Fibroblast of lung (primary cell): ENCODE data around the gene ZFP30. TPM values are rescaled to one million over a fixed set of nuclear protein-coding genes. Genes with fewer than 3 reads are reported as not detected.

ENCODE experiments used
- DNase-seq, 2 donors: peaks; one replicate each; pipeline versions ENCODE4 v3.0.0 to v3.0.0-alpha.2; 2010; ENCODE audit warnings: low read depth in 2 of 2
- H2AFZ ChIP-seq: 2 replicates; pipeline ENCODE4 v1.5.1; 2012; ENCODE audit warnings: low read length, control low read depth, inconsistent platforms
- H3K27ac ChIP-seq: 2 replicates; pipeline ENCODE4 v1.5.1; 2011; ENCODE audit warnings: low read length, control low read depth; ENCODE audit not compliant: insufficient read depth
- H3K27me3 ChIP-seq: 2 replicates; pipeline ENCODE4 v1.5.1; 2011; ENCODE audit warnings: mild to moderate bottlenecking, low read length; ENCODE audit not compliant: control insufficient read depth, insufficient read depth
- H3K36me3 ChIP-seq: 2 replicates; pipeline ENCODE4 v1.5.1; 2011; ENCODE audit warnings: low read length; ENCODE audit not compliant: control insufficient read depth, insufficient read depth
- H3K4me1 ChIP-seq: 2 replicates; pipeline ENCODE4 v1.5.1; 2011; ENCODE audit warnings: low read length; ENCODE audit not compliant: control insufficient read depth, insufficient read depth; ENCODE audit errors: extremely low read depth
- H3K4me2 ChIP-seq: 2 replicates; pipeline ENCODE4 v1.5.1; 2011; ENCODE audit warnings: low read length, control low read depth; ENCODE audit not compliant: insufficient read depth; ENCODE audit errors: extremely low read depth
- H3K4me3 ChIP-seq, 4 experiments: fragments of 200-600 bp in 1 of 4; sonication (generic) in 1 of 4; replicated peaks in 1 of 4; 2 replicates each; pipeline ENCODE4 v1.5.1; 2011 to 2016; ENCODE audit warnings: low read length in 4 of 4, low read depth in 3 of 4, mild to moderate bottlenecking in 3 of 4, control low read depth in 2 of 4, inconsistent platforms in 1 of 4, mixed read lengths in 1 of 4; ENCODE audit not compliant: insufficient read depth in 1 of 4; ENCODE audit errors: control extremely low read depth in 1 of 4
- H3K79me2 ChIP-seq: 2 replicates; pipeline ENCODE4 v1.5.1; 2012; ENCODE audit warnings: mild to moderate bottlenecking, low read length, inconsistent platforms; ENCODE audit not compliant: control insufficient read depth, insufficient read depth
- H3K9ac ChIP-seq: 2 replicates; pipeline ENCODE4 v1.5.1; 2011; ENCODE audit warnings: mild to moderate bottlenecking, low read length, control low read depth; ENCODE audit not compliant: insufficient read depth
- H3K9me3 ChIP-seq: 2 replicates; pipeline ENCODE4 v1.5.1; 2012; ENCODE audit warnings: low read depth, low read length; ENCODE audit not compliant: control insufficient read depth, insufficient read depth
- H4K20me1 ChIP-seq: 2 replicates; pipeline ENCODE4 v1.5.1; 2011; ENCODE audit warnings: low read length; ENCODE audit not compliant: control insufficient read depth, insufficient read depth; ENCODE audit errors: extremely low read depth
- EZH2 ChIP-seq: IDR thresholded peaks from 2 replicates; pipeline ENCODE4 v1.5.1; 2012; ENCODE audit warnings: low read length, control low read depth, mild to moderate bottlenecking; ENCODE audit errors: missing control alignments
- polyA minus RNA-seq: library from RNA; depleted of rRNA, polyadenylated mRNA; stranded (reverse); fragments of >200 nt; gene quantifications from 2 replicates; pipeline ENCODE4 v1.2.3, GENCODE V29; 2011; ENCODE audit warnings: low replicate concordance
- polyA plus RNA-seq, 2 donors: library from polyadenylated mRNA; depleted of rRNA in 1 of 2; stranded (reverse) in 1 of 2; unstranded in 1 of 2; fragments of >200 nt; gene quantifications; 2 replicates each; pipeline ENCODE4 v1.2.1, GENCODE V29; 2011 to 2012; ENCODE audit warnings: missing spikeins in 1 of 2
- total RNA-seq: library from RNA; depleted of rRNA; stranded (reverse); fragments of >200 nt; gene quantifications from 2 replicates; pipeline ENCODE4 v1.2.1, GENCODE V29; 2014
- TF ChIP-seq, protein P1 (sequence below), 2 donors: IDR thresholded peaks in 1 of 2; conservative IDR thresholded peaks in 1 of 2; 1 replicate in 1 of 2; 2 replicates in 1 of 2; pipeline ENCODE4 v1.5.1; 2011 to 2012; ENCODE audit warnings: low read length in 2 of 2, control low read depth in 1 of 2, inconsistent platforms in 1 of 2, low read depth in 1 of 2, mild to moderate bottlenecking in 1 of 2

Gene ZFP30
- total RNA-seq (21.8 and 23.0 TPM in 2 replicates), polyA plus RNA-seq (3.1 and 4.5 TPM in 2 replicates), polyA minus RNA-seq (0.08 and 0.30 TPM in 2 replicates)
- 4.3 TPM in 2 replicates for polyA plus RNA-seq (2012)

DNA sequence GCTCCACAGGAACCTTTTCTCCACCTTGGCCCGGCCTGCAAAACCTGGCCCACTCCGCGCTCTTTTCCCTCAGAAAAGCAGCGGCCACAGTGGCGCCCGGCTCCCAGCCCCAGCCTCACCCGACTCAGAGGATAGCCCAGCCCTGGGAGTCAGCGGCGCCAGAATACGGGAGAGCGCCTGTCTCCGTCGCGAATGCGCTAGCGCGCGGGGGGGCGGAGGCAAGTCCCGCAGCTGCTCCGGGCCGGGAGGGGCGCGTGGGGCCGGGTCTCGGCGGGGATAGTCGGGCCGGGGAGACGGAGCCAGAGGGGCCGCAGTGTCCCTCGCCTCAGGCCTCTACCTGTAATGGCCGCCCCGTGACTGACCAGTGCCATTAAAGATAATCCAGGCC lies at the start of gene ZFP30:
TSS of gene ZFP30 (minus strand) at position 165 of the 388 bp plus-strand sequence. CDS start 7,643 bp downstream, outside the sequence.
- TF ChIP-seq, protein P1, sequence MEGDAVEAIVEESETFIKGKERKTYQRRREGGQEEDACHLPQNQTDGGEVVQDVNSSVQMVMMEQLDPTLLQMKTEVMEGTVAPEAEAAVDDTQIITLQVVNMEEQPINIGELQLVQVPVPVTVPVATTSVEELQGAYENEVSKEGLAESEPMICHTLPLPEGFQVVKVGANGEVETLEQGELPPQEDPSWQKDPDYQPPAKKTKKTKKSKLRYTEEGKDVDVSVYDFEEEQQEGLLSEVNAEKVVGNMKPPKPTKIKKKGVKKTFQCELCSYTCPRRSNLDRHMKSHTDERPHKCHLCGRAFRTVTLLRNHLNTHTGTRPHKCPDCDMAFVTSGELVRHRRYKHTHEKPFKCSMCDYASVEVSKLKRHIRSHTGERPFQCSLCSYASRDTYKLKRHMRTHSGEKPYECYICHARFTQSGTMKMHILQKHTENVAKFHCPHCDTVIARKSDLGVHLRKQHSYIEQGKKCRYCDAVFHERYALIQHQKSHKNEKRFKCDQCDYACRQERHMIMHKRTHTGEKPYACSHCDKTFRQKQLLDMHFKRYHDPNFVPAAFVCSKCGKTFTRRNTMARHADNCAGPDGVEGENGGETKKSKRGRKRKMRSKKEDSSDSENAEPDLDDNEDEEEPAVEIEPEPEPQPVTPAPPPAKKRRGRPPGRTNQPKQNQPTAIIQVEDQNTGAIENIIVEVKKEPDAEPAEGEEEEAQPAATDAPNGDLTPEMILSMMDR (conservative IDR thresholded peaks at IDR 0.05 in 1 of 2, IDR thresholded peaks at IDR 0.05 in 1 of 2; ENCODE audit: low read depth in 1 of 2, low read length in 2 of 2), result no peak
- no peak for TF ChIP-seq EZH2
- peaks cover 17% of the 10 kb centered on the region for H3K79me2 ChIP-seq
- peak within 1 kb of the TSS; percentile 82 for H3K27ac ChIP-seq
- peak within 1 kb of the TSS; percentile 90 for H3K4me2 ChIP-seq
- peaks cover 2% of the 10 kb centered on the region for H3K4me1 ChIP-seq
- H3K4me3 ChIP-seq, result peak within 1 kb of the TSS; percentile 81 to 89 (median 83)
- H2AFZ ChIP-seq, result peak within 1 kb of the TSS; percentile 99
- DNase-seq, result peak; percentile 79 to 84
- no peaks in the 10 kb centered on the region for H4K20me1 ChIP-seq
- no peaks in the 10 kb centered on the region for H3K9me3 ChIP-seq
- peak within 1 kb of the TSS; percentile 77 for H3K9ac ChIP-seq
- H3K27me3 ChIP-seq, result no peaks in the 10 kb centered on the region
- H3K36me3 ChIP-seq, result no peaks in the 10 kb centered on the region

DNA sequence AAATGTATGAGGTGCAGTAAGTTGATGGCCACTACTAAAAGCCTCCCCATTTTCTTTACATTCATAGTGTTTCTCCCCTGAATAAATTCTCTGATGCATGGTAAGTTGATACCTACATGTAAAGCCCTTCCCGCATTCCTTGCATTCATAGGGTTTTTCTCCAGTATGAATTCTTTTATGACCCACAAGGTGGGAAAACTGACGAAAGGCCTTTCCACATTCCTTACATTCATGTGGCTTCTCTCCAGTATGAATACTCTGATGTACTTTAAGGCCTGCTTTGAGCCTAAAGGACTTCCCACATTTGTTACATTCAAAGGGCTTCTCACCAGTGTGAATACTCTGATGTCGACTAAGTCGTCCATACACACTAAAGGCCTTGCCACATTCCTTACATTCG lies 43.8 kb upstream of the ZFP30 start:
- Histone ChIP-seq H3K27me3 (no peaks in the 10 kb centered on the region), H3K9ac (no peak overlapping the region), H3K79me2 (no peaks in the 10 kb centered on the region), H2AFZ (no peak overlapping the region), H3K4me2 (no peak overlapping the region), H3K4me1 (no peaks in the 10 kb centered on the region), H4K20me1 (no peaks in the 10 kb centered on the region), H3K4me3 (no peak overlapping the region), H3K9me3 (no peaks in the 10 kb centered on the region), H3K36me3 (no peaks in the 10 kb centered on the region), H3K27ac (no peak overlapping the region)
- DNase-seq, result peak in 1 of 2 donors; percentile 30
- TF ChIP-seq, protein P1 (conservative IDR thresholded peaks at IDR 0.05 in 1 of 2, IDR thresholded peaks at IDR 0.05 in 1 of 2; ENCODE audit: low read depth in 1 of 2, low read length in 2 of 2), result no peak
- no peak for TF ChIP-seq EZH2

DNA sequence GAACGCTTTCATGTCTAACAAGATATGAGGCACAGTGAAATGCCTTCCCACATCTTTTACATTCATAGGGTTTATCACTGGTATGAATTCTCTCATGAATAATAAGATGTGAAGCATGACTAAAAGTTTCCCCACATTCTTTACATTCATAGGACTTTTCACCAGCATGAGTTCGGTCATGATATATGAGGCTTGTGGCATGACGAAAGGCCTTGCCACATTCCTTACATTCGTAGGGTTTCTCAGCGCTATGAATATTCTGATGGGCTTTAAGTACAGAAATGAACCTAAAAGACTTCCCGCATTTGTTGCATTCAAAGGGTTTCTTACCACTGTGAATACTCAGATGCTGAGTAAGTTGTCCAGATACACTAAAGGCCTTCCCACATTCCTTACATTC lies 43.0 kb upstream of the ZFP30 start:
- Histone ChIP-seq H3K4me3 (no peak overlapping the region), H3K9me3 (no peaks in the 10 kb centered on the region), H3K9ac (no peak overlapping the region), H3K79me2 (no peaks in the 10 kb centered on the region), H4K20me1 (no peaks in the 10 kb centered on the region), H3K4me1 (no peaks in the 10 kb centered on the region), H3K27me3 (no peaks in the 10 kb centered on the region), H2AFZ (no peak overlapping the region), H3K36me3 (no peaks in the 10 kb centered on the region), H3K27ac (no peak overlapping the region), H3K4me2 (no peak overlapping the region)
- no peak for TF ChIP-seq EZH2
- TF ChIP-seq, protein P1 (conservative IDR thresholded peaks at IDR 0.05 in 1 of 2, IDR thresholded peaks at IDR 0.05 in 1 of 2; ENCODE audit: low read depth in 1 of 2, low read length in 2 of 2), result no peak
- peak in 1 of 2 donors; percentile 22 for DNase-seq
